IMR-90 (cell line): Measurements from ENCODE around the gene OXSR1. TPM values are rescaled to one million over a fixed set of nuclear protein-coding genes. Genes with fewer than 3 reads are reported as not detected.

ENCODE experiments used
- ATAC-seq: fragments of 200-7000 bp; cut with Tn5 transposase; 2 replicates; pipeline ENCODE4 v1.9.1; 2020; ENCODE audit warnings: low read depth, mild to moderate bottlenecking, moderate library complexity
- BruUV-seq: library from RNA; stranded (reverse); fragments of 400-500 nt; replicated peaks from 2 replicates; lab custom pipeline; 2021; lab: Mats Ljungman, UMichigan
- CTCF ChIA-PET: fragments of 300-600 bp; formaldehyde crosslinking; extraction: SDS; loops from one replicate; lab custom pipeline; 2021; ENCODE audit warnings: antibody characterized with exemption; lab: Yijun Ruan, JAX
- POLR2A ChIA-PET: fragments of 300-600 bp; sonication (Branson Sonifier 250); formaldehyde crosslinking; loops from one replicate; lab custom pipeline; 2022; ENCODE audit warnings: antibody characterized with exemption; ENCODE audit not compliant: unreplicated experiment; lab: Charles Lee
- DNase-seq: peaks from one replicate; pipeline ENCODE4 v3.0.0; 2013
- H2AFZ ChIP-seq: replicated peaks from 2 replicates; pipeline ENCODE3; 2013; ENCODE audit warnings: low read length, mild to moderate bottlenecking; ENCODE audit not compliant: poor library complexity
- H2AK5ac ChIP-seq: 2 replicates; pipeline ENCODE4 v1.6.1; 2013; ENCODE audit warnings: low read depth, low read length, inconsistent platforms
- H2AK9ac ChIP-seq: replicated peaks from 2 replicates; pipeline ENCODE3; 2013; ENCODE audit warnings: mild to moderate bottlenecking, low read depth, low read length, moderate library complexity; ENCODE audit not compliant: poor library complexity
- H2BK120ac ChIP-seq: 2 replicates; pipeline ENCODE4 v1.6.1; 2013; ENCODE audit warnings: low read depth, low read length, inconsistent platforms
- H2BK15ac ChIP-seq: 3 replicates; pipeline ENCODE4 v1.6.1; 2013; ENCODE audit warnings: low read depth, low read length, inconsistent platforms
- H2BK20ac ChIP-seq: 2 replicates; pipeline ENCODE4 v1.6.1; 2013; ENCODE audit warnings: low read depth, mild to moderate bottlenecking, inconsistent platforms, low read length, moderate library complexity
- H2BK5ac ChIP-seq: 2 replicates; pipeline ENCODE4 v1.6.1; 2013; ENCODE audit warnings: mild to moderate bottlenecking, low read depth, low read length, inconsistent platforms; ENCODE audit not compliant: poor library complexity, severe bottlenecking
- H3K14ac ChIP-seq: replicated peaks from 2 replicates; pipeline ENCODE4 v1.6.1; 2013; ENCODE audit warnings: low read depth, low read length, inconsistent platforms
- H3K18ac ChIP-seq: 2 replicates; pipeline ENCODE4 v1.6.1; 2013; ENCODE audit warnings: low read depth, low read length, control low read depth
- H3K23ac ChIP-seq: 2 replicates; pipeline ENCODE4 v1.6.1; 2013; ENCODE audit warnings: low read depth, low read length, inconsistent platforms
- H3K27ac ChIP-seq: 2 replicates; pipeline ENCODE4 v1.5.1; 2013; ENCODE audit warnings: mild to moderate bottlenecking, control low read depth, low read length; ENCODE audit not compliant: insufficient read depth
- H3K27me3 ChIP-seq: 2 replicates; pipeline ENCODE4 v1.6.1; 2013; ENCODE audit warnings: low read length; ENCODE audit not compliant: control insufficient read depth, insufficient read depth
- H3K36me3 ChIP-seq: 2 replicates; pipeline ENCODE4 v1.6.1; 2013; ENCODE audit warnings: low read length, mixed read lengths; ENCODE audit not compliant: control insufficient read depth, insufficient read depth
- H3K4ac ChIP-seq: 2 replicates; pipeline ENCODE4 v1.6.1; 2013; ENCODE audit warnings: low read depth, low read length, inconsistent platforms
- H3K4me1 ChIP-seq: 2 replicates; pipeline ENCODE4 v1.6.1; 2013; ENCODE audit warnings: low read length, mixed read lengths; ENCODE audit not compliant: control insufficient read depth, insufficient read depth
- H3K4me2 ChIP-seq: 2 replicates; pipeline ENCODE4 v1.6.1; 2013; ENCODE audit warnings: low read depth, mild to moderate bottlenecking, control low read depth, low read length, moderate library complexity
- H3K4me3 ChIP-seq: 2 replicates; pipeline ENCODE4 v1.5.1; 2013; ENCODE audit warnings: low read depth, mild to moderate bottlenecking, control low read depth, low read length, moderate library complexity; ENCODE audit not compliant: insufficient read depth
- H3K56ac ChIP-seq: 2 replicates; pipeline ENCODE4 v1.6.1; 2013; ENCODE audit warnings: low read length, inconsistent platforms; ENCODE audit not compliant: insufficient read depth; ENCODE audit errors: extremely low read depth
- H3K79me1 ChIP-seq, 2 experiments: 2 replicates each; pipeline ENCODE4 v1.6.1; 2013; ENCODE audit warnings: low read length in 2 of 2, inconsistent platforms in 1 of 2, low read depth in 1 of 2
- H3K9ac ChIP-seq: 2 replicates; pipeline ENCODE4 v1.6.1; 2013; ENCODE audit warnings: low read depth, low read length, control low read depth
- H3K9me1 ChIP-seq: 2 replicates; pipeline ENCODE4 v1.6.1; 2013; ENCODE audit warnings: low read length, inconsistent platforms; ENCODE audit not compliant: insufficient read depth
- H3K9me3 ChIP-seq: 2 replicates; pipeline ENCODE4 v1.6.1; 2013; ENCODE audit warnings: low read length; ENCODE audit not compliant: control insufficient read depth, insufficient read depth
- H4K20me1 ChIP-seq: 2 replicates; pipeline ENCODE4 v1.6.1; 2013; ENCODE audit warnings: low read length, inconsistent platforms; ENCODE audit not compliant: insufficient read depth
- H4K5ac ChIP-seq: 2 replicates; pipeline ENCODE4 v1.6.1; 2013; ENCODE audit warnings: mild to moderate bottlenecking, low read depth, low read length, control low read depth
- H4K8ac ChIP-seq, 2 experiments: 2 replicates each; pipeline ENCODE4 v1.6.1; 2013; ENCODE audit warnings: low read depth in 2 of 2, low read length in 2 of 2, control low read depth in 1 of 2, inconsistent platforms in 1 of 2
- H4K91ac ChIP-seq: 2 replicates; pipeline ENCODE4 v1.6.1; 2013; ENCODE audit warnings: low read depth, low read length, inconsistent platforms; ENCODE audit not compliant: insufficient read depth
- BHLHE40 ChIP-seq: fragments of 150-350 bp; IDR thresholded peaks from 2 replicates; pipeline ENCODE4 v1.6.1; 2016; ENCODE audit warnings: mild to moderate bottlenecking, low read depth, low read length
- CEBPB ChIP-seq: IDR thresholded peaks from 2 replicates; pipeline ENCODE4 v1.6.1; 2012; ENCODE audit warnings: low read depth, low read length, improper control_type of control experiment
- CHD1 ChIP-seq: IDR thresholded peaks from 2 replicates; pipeline ENCODE4 v1.6.1; 2012; ENCODE audit warnings: low read depth, low read length, improper control_type of control experiment
- CTCF ChIP-seq: conservative IDR thresholded peaks from 2 replicates; pipeline ENCODE4 v1.5.1; 2012; ENCODE audit warnings: mild to moderate bottlenecking, low read depth, low read length, improper control_type of control experiment
- ELK1 ChIP-seq: fragments of 150-350 bp; IDR thresholded peaks from 2 replicates; pipeline ENCODE4 v1.6.1; 2016; ENCODE audit warnings: low read depth, mild to moderate bottlenecking, low read length, moderate library complexity, borderline replicate concordance
- FOS ChIP-seq: fragments of 150-350 bp; IDR thresholded peaks from 2 replicates; pipeline ENCODE4 v1.6.1; 2016; ENCODE audit warnings: low read depth, low read length
- MAFK ChIP-seq: IDR thresholded peaks from 2 replicates; pipeline ENCODE4 v1.6.1; 2012; ENCODE audit warnings: low read depth, low read length, improper control_type of control experiment
- MAZ ChIP-seq: IDR thresholded peaks from 2 replicates; pipeline ENCODE4 v1.6.1; 2012; ENCODE audit warnings: low read depth, mild to moderate bottlenecking, low read length, improper control_type of control experiment, moderate library complexity, borderline replicate concordance
- MXI1 ChIP-seq: IDR thresholded peaks from 2 replicates; pipeline ENCODE4 v1.6.1; 2012; ENCODE audit warnings: low read depth, mild to moderate bottlenecking, low read length, moderate library complexity, borderline replicate concordance
- NFE2L2 ChIP-seq: fragments of 150-350 bp; IDR thresholded peaks from 2 replicates; pipeline ENCODE4 v1.6.1; 2016; ENCODE audit warnings: low read depth, mild to moderate bottlenecking, low read length
- POLR2A ChIP-seq: IDR thresholded peaks from 2 replicates; pipeline ENCODE4 v1.6.1; 2012; ENCODE audit warnings: mild to moderate bottlenecking, low read depth, low read length
- RAD21 ChIP-seq: IDR thresholded peaks from 2 replicates; pipeline ENCODE4 v1.6.1; 2012; ENCODE audit warnings: low read length, improper control_type of control experiment
- RCOR1 ChIP-seq: IDR thresholded peaks from 2 replicates; pipeline ENCODE4 v1.6.1; 2012; ENCODE audit warnings: mild to moderate bottlenecking, low read length, improper control_type of control experiment; ENCODE audit not compliant: insufficient replicate concordance
- RFX5 ChIP-seq: IDR thresholded peaks from 2 replicates; pipeline ENCODE4 v1.8.0; 2012; ENCODE audit warnings: low read depth, mild to moderate bottlenecking, low read length, moderate library complexity
- SMC3 ChIP-seq: fragments of 150-350 bp; IDR thresholded peaks from 2 replicates; pipeline ENCODE4 v1.6.1; 2016; ENCODE audit warnings: low read depth, mild to moderate bottlenecking, antibody characterized with exemption, low read length, moderate library complexity
- USF2 ChIP-seq: fragments of 150-350 bp; IDR thresholded peaks from 2 replicates; pipeline ENCODE4 v1.6.1; 2017; ENCODE audit warnings: mild to moderate bottlenecking, antibody characterized with exemption, low read length, low read depth
- WGBS, 2 experiments: methylation state at CpG; one replicate each; pipeline versions ENCODE4 v1.1.5 to v1.1.7; 2013; ENCODE audit warnings: missing lambda C conversion rate in 2 of 2; ENCODE audit not compliant: insufficient read length in 1 of 2; ENCODE audit errors: extremely low coverage in 2 of 2; 5-methylcytosine and 5-hydroxymethylcytosine counted together
- dilution Hi-C: fragments of 300-500 bp; cut with HindIII; formaldehyde crosslinking; loops from one replicate; pipeline ENCODE4 v1.14.3; 2018; ENCODE audit warnings: low sequenced_read_pairs; ENCODE audit not compliant: unreplicated experiment
- in situ Hi-C: fragments of 300-500 bp; cut with MboI; formaldehyde crosslinking; loops from 3 replicates; pipeline ENCODE4 v1.14.3; 2019; ENCODE audit warnings: low sequenced_read_pairs, inconsistent platforms, mixed read lengths
- intact Hi-C: fragments of 100-400 bp; cut with micrococcal nuclease; formaldehyde crosslinking; loops from 2 replicates; pipeline ENCODE4 v1.10.0; 2022
- polyA plus RNA-seq, 3 experiments: library from polyadenylated mRNA; depleted of rRNA; stranded (reverse); fragments of >200 nt; gene quantifications; 2 replicates each; pipeline ENCODE4 v1.2.3, GENCODE V29; 2012; ENCODE audit warnings: low replicate concordance in 1 of 3
- total RNA-seq: library from RNA; depleted of rRNA; stranded (reverse); fragments of >200 nt; gene quantifications from 2 replicates; pipeline ENCODE4 v1.2.3, GENCODE V29; 2012

The OXSR1 gene
- total and polyA plus RNA-seq, 2 of the 4 experiments (the other 2 are of a cell fraction), result 32.9 to 37.6 TPM

- ATAC-seq (no peak), DNase-seq (no peak)
- Histone ChIP-seq H3K9me3 (no peaks in the 10 kb centered on the region), H2BK15ac (no peak overlapping the region), H3K18ac (no peak overlapping the region), H3K4me3 (no peak overlapping the region), H3K56ac (no peak overlapping the region), H2AK9ac (no peak overlapping the region), H4K8ac (no peak overlapping the region), H3K79me1 (peaks cover 20 to 23% of the 10 kb centered on the region in 2 experiments), H3K4me2 (no peak overlapping the region), H3K27ac (no peak overlapping the region), H2AFZ (no peak overlapping the region), H3K36me3 (peaks cover 9% of the 10 kb centered on the region), H4K20me1 (peaks cover 5% of the 10 kb centered on the region; the same call in 1 of the 2 replicates), H2BK5ac (no peak overlapping the region), H3K23ac (no peak overlapping the region), H2BK20ac (no peak overlapping the region), H3K9me1 (no peaks in the 10 kb centered on the region; the same call in 1 of the 2 replicates), H2BK120ac (no peak overlapping the region), H4K91ac (no peak overlapping the region), H3K9ac (no peak overlapping the region), H2AK5ac (no peak overlapping the region), H3K4ac (no peak overlapping the region), H3K27me3 (no peaks in the 10 kb centered on the region), H3K14ac (no peak overlapping the region), H3K4me1 (no peaks in the 10 kb centered on the region; the same call in 1 of the 2 replicates), H4K5ac (no peak overlapping the region)
- BruUV-seq, result no TSS peak
- POLR2A ChIA-PET, result no interaction called here
- intact Hi-C loops (loop anchor here (2.0 kb wide), 1 partner anchor 109 kb away; the partner anchor contains the start of gene ACAA1), dilution Hi-C loops (no loop called here), in situ Hi-C loops (no loop called here)
- no peak for TF ChIP-seq CHD1
- no peak for TF ChIP-seq USF2
- TF ChIP-seq MAZ, result no peak
- TF ChIP-seq SMC3, result no peak
- TF ChIP-seq FOS, result no peak
- TF ChIP-seq BHLHE40, result no peak
- TF ChIP-seq ELK1, result no peak
- no peak for TF ChIP-seq RFX5
- no peak for TF ChIP-seq MAFK
- TF ChIP-seq RCOR1, result no peak
- no peak for TF ChIP-seq POLR2A
- no peak for TF ChIP-seq CTCF
- no peak for TF ChIP-seq NFE2L2
- TF ChIP-seq RAD21, result no peak
- TF ChIP-seq MXI1, result no peak
- TF ChIP-seq CEBPB, result no peak
- CTCF ChIA-PET, result no interaction called here
- no CpG with 5 or more reads among the region's 4 CpGs for WGBS, 2 experiments
Measured at GRCh38 chr3:38245930-38246329, 80.6 kb downstream of the OXSR1 start.
